WERI-Rb-1 (cell line): ENCODE measurements around the gene UPK3BL2.
"Not testable (repeated sequence)": the region's sequence is repeated elsewhere in the genome, so short reads cannot be mapped to it uniquely, and the experiment has no call there.

Experiments used
- DNase-seq: peaks from one replicate; pipeline ENCODE4 v3.0.0-alpha.2; 2020
- H3K27ac ChIP-seq: fragments of 250-450 bp; sonication (Bioruptor Pico); 2 replicates; pipeline ENCODE4 v1.5.1; 2020; ENCODE audit warnings: mild to moderate bottlenecking, moderate library complexity
- H3K27me3 ChIP-seq: fragments of 250-450 bp; sonication (Bioruptor Pico); 2 replicates; pipeline ENCODE4 v1.5.1; 2021; ENCODE audit warnings: mild to moderate bottlenecking, low read depth, moderate library complexity; ENCODE audit not compliant: insufficient read depth, severe bottlenecking
- H3K36me3 ChIP-seq: fragments of 250-450 bp; sonication (Bioruptor Pico); 2 replicates; pipeline ENCODE4 v1.5.1; 2020; ENCODE audit warnings: mild to moderate bottlenecking, moderate library complexity
- H3K4me3 ChIP-seq: 2 replicates; pipeline ENCODE4 v1.5.1; 2011; ENCODE audit warnings: low read depth, mild to moderate bottlenecking, control low read depth, low read length
- H3K9me3 ChIP-seq: fragments of 250-450 bp; sonication (Bioruptor Pico); 2 replicates; pipeline ENCODE4 v1.5.1; 2021; ENCODE audit warnings: mild to moderate bottlenecking, moderate library complexity; ENCODE audit not compliant: severe bottlenecking

UPK3BL2 gene

GRCh38 chr7:102516951-102517350 is 26.5 kb downstream of the UPK3BL2 start:
- not testable (repeated sequence) for DNase-seq, H3K27ac ChIP-seq, H3K9me3 ChIP-seq, H3K4me3 ChIP-seq, H3K36me3 ChIP-seq, H3K27me3 ChIP-seq

- H3K4me3 ChIP-seq, H3K27ac ChIP-seq, H3K36me3 ChIP-seq, H3K27me3 ChIP-seq, H3K9me3 ChIP-seq, DNase-seq: not testable (repeated sequence)
These were observed 27.6 kb downstream of the UPK3BL2 start for GRCh38 chr7:102515889-102516288.

GRCh38 chr7:102514881-102515721 is 28.4 kb downstream of the UPK3BL2 start:
- H3K27ac ChIP-seq, H3K27me3 ChIP-seq, H3K4me3 ChIP-seq, DNase-seq, H3K9me3 ChIP-seq, H3K36me3 ChIP-seq: not testable (repeated sequence)

- peak; percentile 70 for DNase-seq
- H3K27ac ChIP-seq, H3K36me3 ChIP-seq, H3K9me3 ChIP-seq, H3K27me3 ChIP-seq: not testable (repeated sequence)
- H3K4me3 ChIP-seq, result peak overlapping the region; percentile 8
These were observed 30.8 kb downstream of the UPK3BL2 start for GRCh38 chr7:102512642-102513221.

- not testable (repeated sequence) for H3K4me3 ChIP-seq, H3K27ac ChIP-seq, H3K36me3 ChIP-seq, DNase-seq, H3K27me3 ChIP-seq, H3K9me3 ChIP-seq
These were observed 31.5 kb downstream of the UPK3BL2 start for GRCh38 chr7:102511860-102512522.

- H3K27me3 ChIP-seq, H3K36me3 ChIP-seq, H3K27ac ChIP-seq, H3K4me3 ChIP-seq, DNase-seq, H3K9me3 ChIP-seq: not testable (repeated sequence)
These were observed 32.9 kb downstream of the UPK3BL2 start for GRCh38 chr7:102510575-102510974.

- not testable (repeated sequence) for H3K36me3 ChIP-seq, H3K27ac ChIP-seq, DNase-seq, H3K27me3 ChIP-seq, H3K4me3 ChIP-seq, H3K9me3 ChIP-seq
These were observed 35.9 kb downstream of the UPK3BL2 start for GRCh38 chr7:102507410-102508088.

- not testable (repeated sequence) for H3K27ac ChIP-seq, H3K27me3 ChIP-seq, DNase-seq, H3K4me3 ChIP-seq, H3K36me3 ChIP-seq, H3K9me3 ChIP-seq
These were observed 38.0 kb downstream of the UPK3BL2 start for GRCh38 chr7:102505298-102506185.

GRCh38 chr7:102503141-102503540 is 40.4 kb downstream of the UPK3BL2 start:
- H3K27ac ChIP-seq, H3K9me3 ChIP-seq, DNase-seq, H3K27me3 ChIP-seq, H3K36me3 ChIP-seq, H3K4me3 ChIP-seq: not testable (repeated sequence)

GRCh38 chr7:102498321-102498720 is 45.2 kb downstream of the UPK3BL2 start:
- not testable (repeated sequence) for H3K27ac ChIP-seq, H3K36me3 ChIP-seq, H3K27me3 ChIP-seq, H3K9me3 ChIP-seq, H3K4me3 ChIP-seq, DNase-seq

- not testable (repeated sequence) for DNase-seq, H3K27me3 ChIP-seq, H3K36me3 ChIP-seq, H3K27ac ChIP-seq, H3K4me3 ChIP-seq, H3K9me3 ChIP-seq
These were observed 46.2 kb downstream of the UPK3BL2 start for GRCh38 chr7:102497308-102497707.

- not testable (repeated sequence) for H3K4me3 ChIP-seq, H3K9me3 ChIP-seq, DNase-seq, H3K27ac ChIP-seq, H3K27me3 ChIP-seq, H3K36me3 ChIP-seq
These were observed 46.6 kb downstream of the UPK3BL2 start for GRCh38 chr7:102496861-102497260.

- not testable (repeated sequence) for H3K36me3 ChIP-seq, H3K9me3 ChIP-seq, H3K27me3 ChIP-seq, H3K27ac ChIP-seq, DNase-seq, H3K4me3 ChIP-seq
These were observed 48.9 kb downstream of the UPK3BL2 start for GRCh38 chr7:102494473-102495149.
